Colonic mucosa (tissue), 4 donors: ENCODE measurements around the gene FOXP2. TPM values are rescaled to one million over a fixed set of nuclear protein-coding genes. Genes with fewer than 3 reads are reported as not detected.
"Not testable (repeated sequence)": the region's sequence is repeated elsewhere in the genome, so short reads cannot be mapped to it uniquely, and the experiment has no call there.

ENCODE experiments used
- DNase-seq: peaks from one replicate; pipeline ENCODE4 v3.0.0-alpha.2; 2020
- H3K27ac ChIP-seq: fragments of 200-600 bp; one replicate; pipeline ENCODE4 v1.8.0; 2021
- H3K27me3 ChIP-seq: fragments of 200-600 bp; one replicate; pipeline ENCODE4 v1.8.0; 2021
- H3K36me3 ChIP-seq: fragments of 200-600 bp; one replicate; pipeline ENCODE4 v1.8.0; 2021
- H3K4me1 ChIP-seq: fragments of 200-600 bp; one replicate; pipeline ENCODE4 v1.8.0; 2021; ENCODE audit warnings: mild to moderate bottlenecking
- H3K4me3 ChIP-seq: fragments of 200-600 bp; one replicate; pipeline ENCODE4 v1.8.0; 2021
- H3K9ac ChIP-seq, 2 donors: one replicate each; pipeline ENCODE4 v1.7.0; 2013; ENCODE audit warnings: control low read depth in 2 of 2, low read depth in 2 of 2, low read length in 2 of 2
- H3K9me3 ChIP-seq: fragments of 200-600 bp; one replicate; pipeline ENCODE4 v1.8.0; 2021
- intact Hi-C: fragments of 100-400 bp; cut with DNase I; formaldehyde crosslinking; loops from one replicate; pipeline ENCODE4 v1.14.1; 2022
- total RNA-seq, 2 donors: library from RNA; stranded (reverse); fragmentation: NEBNext Ultra II Directional in 1 of 2; extraction: Animal tissue kit (Norgen Biotek cat#: 25700) in 1 of 2; gene quantifications; one replicate each; pipeline ENCODE4 v1.2.1, GENCODE V29; 2021
- TF ChIP-seq, protein P1 (sequence below): fragments of 200-600 bp; IDR thresholded peaks from one replicate; pipeline ENCODE4 v1.8.0; 2022; ENCODE audit warnings: antibody characterized with exemption, mild to moderate bottlenecking
- donor health status: healthy.
- donor health status: DM: no; HTN: no; CAD: no.
- donor health status: DM: no; HTN: no; CAD: no.

The FOXP2 gene
- total RNA-seq, 2 donors from 2014 or later: 5.3 to 20.0 TPM

DNA sequence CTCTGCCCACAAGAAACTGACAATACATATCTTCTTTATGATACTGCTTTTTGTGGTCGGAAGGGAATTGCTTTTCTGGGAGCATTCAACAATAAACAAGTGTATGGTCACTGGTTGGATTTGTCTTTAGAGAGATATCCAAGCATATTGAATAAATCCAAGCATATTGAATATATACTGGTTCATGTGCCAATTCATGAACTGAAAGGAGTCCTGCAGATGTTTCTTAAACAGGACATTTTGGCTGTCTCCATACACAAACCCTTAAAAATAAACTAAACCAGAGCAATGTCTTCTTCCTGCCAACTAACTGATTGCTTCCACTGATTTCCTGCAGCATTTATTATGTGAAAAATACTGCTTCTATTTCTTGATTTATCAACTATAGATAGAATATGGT, 173.9 kb downstream of the FOXP2 start:
- H3K4me3 ChIP-seq: no peak overlapping the region
- no peak overlapping the region for H3K9ac ChIP-seq
- TF ChIP-seq, protein P1, sequence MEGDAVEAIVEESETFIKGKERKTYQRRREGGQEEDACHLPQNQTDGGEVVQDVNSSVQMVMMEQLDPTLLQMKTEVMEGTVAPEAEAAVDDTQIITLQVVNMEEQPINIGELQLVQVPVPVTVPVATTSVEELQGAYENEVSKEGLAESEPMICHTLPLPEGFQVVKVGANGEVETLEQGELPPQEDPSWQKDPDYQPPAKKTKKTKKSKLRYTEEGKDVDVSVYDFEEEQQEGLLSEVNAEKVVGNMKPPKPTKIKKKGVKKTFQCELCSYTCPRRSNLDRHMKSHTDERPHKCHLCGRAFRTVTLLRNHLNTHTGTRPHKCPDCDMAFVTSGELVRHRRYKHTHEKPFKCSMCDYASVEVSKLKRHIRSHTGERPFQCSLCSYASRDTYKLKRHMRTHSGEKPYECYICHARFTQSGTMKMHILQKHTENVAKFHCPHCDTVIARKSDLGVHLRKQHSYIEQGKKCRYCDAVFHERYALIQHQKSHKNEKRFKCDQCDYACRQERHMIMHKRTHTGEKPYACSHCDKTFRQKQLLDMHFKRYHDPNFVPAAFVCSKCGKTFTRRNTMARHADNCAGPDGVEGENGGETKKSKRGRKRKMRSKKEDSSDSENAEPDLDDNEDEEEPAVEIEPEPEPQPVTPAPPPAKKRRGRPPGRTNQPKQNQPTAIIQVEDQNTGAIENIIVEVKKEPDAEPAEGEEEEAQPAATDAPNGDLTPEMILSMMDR: no peak
- no peak overlapping the region for H3K27ac ChIP-seq
- no peaks in the 10 kb centered on the region for H3K36me3 ChIP-seq
- no peak for DNase-seq
- no peaks in the 10 kb centered on the region for H3K27me3 ChIP-seq
- intact Hi-C loops: no loop called here
- no peaks in the 10 kb centered on the region for H3K9me3 ChIP-seq
- H3K4me1 ChIP-seq: no peaks in the 10 kb centered on the region

- H3K36me3 ChIP-seq: no peaks in the 10 kb centered on the region
- H3K9me3 ChIP-seq: no peaks in the 10 kb centered on the region
- H3K27me3 ChIP-seq: no peaks in the 10 kb centered on the region
- no peak for DNase-seq
- H3K27ac ChIP-seq: no peak overlapping the region
- H3K9ac ChIP-seq: no peak overlapping the region
- TF ChIP-seq, protein P1: no peak
- intact Hi-C loops: no loop called here
- H3K4me1 ChIP-seq: no peaks in the 10 kb centered on the region
- H3K4me3 ChIP-seq: no peak overlapping the region
Observed at GRCh38 chr7:114589436-114589835, 174.8 kb downstream of the FOXP2 start.

- Histone ChIP-seq H3K27ac (no peak overlapping the region), H3K9ac (no peak overlapping the region), H3K4me1 (no peaks in the 10 kb centered on the region), H3K36me3 (no peaks in the 10 kb centered on the region), H3K9me3 (no peaks in the 10 kb centered on the region), H3K4me3 (no peak overlapping the region), H3K27me3 (no peaks in the 10 kb centered on the region)
- no peak for DNase-seq
- intact Hi-C loops: no loop called here
- TF ChIP-seq, protein P1: no peak
Observed at GRCh38 chr7:114590298-114590697, 175.7 kb downstream of the FOXP2 start.

DNA sequence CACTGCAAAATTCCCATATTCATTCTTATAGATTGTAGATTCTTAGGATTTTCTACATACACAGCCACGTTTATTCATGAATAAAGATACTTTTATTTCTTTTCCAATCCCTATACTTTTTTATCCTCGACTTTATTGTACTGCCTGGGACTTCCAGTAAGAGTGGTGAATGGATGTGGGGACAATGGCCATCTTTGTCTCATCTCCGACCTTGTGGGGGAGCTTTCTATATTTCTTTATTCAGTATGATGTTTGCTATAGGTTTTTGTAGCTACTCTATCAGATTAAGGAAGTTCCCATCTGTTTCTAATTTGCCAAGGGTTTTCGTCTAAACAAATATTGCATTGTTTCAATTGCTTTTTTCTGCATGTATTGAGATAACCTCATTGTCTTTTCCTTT, 184.3 kb downstream of the FOXP2 start:
- DNase-seq: no peak
- intact Hi-C loops: no loop called here
- no peaks in the 10 kb centered on the region for H3K4me1 ChIP-seq

DNA sequence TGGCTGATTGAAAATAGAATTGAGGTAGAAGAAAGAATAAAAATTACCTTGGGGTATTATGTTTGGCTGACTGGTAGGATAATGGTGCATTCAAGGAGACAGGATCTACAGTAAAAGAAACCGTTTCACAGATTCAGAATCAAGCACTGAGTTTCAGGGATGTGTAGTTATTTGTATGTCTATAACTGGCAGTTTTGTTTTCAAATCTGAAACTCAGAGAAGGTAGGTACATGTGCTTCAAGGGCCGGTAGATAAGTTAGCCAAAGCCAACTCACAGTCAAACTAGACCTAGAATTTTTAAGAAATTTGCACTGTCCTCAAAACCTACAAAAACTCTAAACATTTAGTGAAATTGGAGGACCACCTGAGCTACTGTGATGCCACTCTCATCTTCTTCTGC, 191.5 kb downstream of the FOXP2 start:
- DNase-seq: no peak
- TF ChIP-seq, protein P1: no peak
- Histone ChIP-seq H3K4me3 (no peak overlapping the region), H3K9me3 (no peaks in the 10 kb centered on the region), H3K36me3 (no peaks in the 10 kb centered on the region), H3K27ac (no peak overlapping the region), H3K9ac (no peak overlapping the region), H3K27me3 (no peaks in the 10 kb centered on the region), H3K4me1 (no peaks in the 10 kb centered on the region)
- intact Hi-C loops: no loop called here

More for the DNA sequence above, 184.3 kb downstream of the FOXP2 start:
- Histone ChIP-seq H3K4me3 (no peak overlapping the region), H3K9me3 (no peaks in the 10 kb centered on the region), H3K9ac (no peak overlapping the region), H3K36me3 (no peaks in the 10 kb centered on the region), H3K27ac (no peak overlapping the region), H3K27me3 (no peaks in the 10 kb centered on the region)
- TF ChIP-seq, protein P1: no peak

- H3K4me3 ChIP-seq, H3K9ac ChIP-seq, H3K36me3 ChIP-seq, H3K9me3 ChIP-seq, intact Hi-C loops, H3K27me3 ChIP-seq, DNase-seq, H3K4me1 ChIP-seq, H3K27ac ChIP-seq: not testable (repeated sequence)
Observed at GRCh38 chr7:114608822-114609221, 194.2 kb downstream of the FOXP2 start.
